GM03348 (cell line): ENCODE results near the gene ACBD7.
A peak's percentile ranks its signal among the peaks of the same experiment; 100 is the strongest.

Experiments used
- DNase-seq: peaks from one replicate; pipeline ENCODE4 v3.0.0; 2012; ENCODE audit warnings: low spot score

The ACBD7 gene

DNA sequence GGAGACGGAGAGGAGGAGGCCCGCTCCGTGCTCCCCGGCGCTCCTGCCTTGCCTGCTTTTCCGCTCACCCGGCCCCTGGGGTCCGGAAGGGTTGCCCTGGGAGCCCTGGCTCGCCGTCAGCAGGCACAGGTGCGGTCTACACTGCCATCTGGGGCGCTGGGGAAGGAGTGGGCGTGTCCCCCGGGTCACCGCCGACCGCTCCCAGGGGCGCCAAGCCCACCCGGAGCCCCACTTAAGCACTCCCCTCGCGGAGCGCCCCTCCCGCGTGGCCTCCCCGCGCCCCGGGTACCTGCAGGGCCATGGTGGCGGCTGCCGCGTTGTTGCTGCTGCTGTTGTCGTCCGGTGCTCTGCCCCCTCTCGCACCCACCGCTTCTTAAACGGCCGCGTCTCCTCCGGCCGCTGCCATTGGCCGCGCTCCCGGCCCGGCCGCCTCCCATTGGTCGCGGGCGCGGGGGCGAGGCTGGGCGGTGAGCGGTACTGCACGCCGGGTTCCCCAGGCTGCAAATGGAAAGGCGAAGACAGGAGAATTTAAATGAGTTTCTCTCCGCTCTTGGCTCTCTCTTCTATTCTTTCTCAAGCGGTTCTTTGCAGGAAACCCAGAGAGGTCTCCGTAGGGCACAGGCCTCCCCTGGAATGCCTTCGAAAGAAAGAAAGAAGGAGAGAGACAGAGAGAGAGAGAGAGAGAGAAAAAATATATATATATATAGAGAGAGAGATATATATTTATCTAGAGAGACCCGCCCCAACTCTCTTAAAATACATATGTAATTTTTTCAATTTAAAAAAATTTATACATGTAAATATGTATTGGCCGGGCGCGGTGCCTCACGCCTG, at the start of gene ACBD7:
Gene ACBD7 (minus strand): TSS at position 349 of the 834 bp plus-strand sequence. CDS start 48 bp downstream, at position 301.
- peak; percentile 97 for DNase-seq

DNA sequence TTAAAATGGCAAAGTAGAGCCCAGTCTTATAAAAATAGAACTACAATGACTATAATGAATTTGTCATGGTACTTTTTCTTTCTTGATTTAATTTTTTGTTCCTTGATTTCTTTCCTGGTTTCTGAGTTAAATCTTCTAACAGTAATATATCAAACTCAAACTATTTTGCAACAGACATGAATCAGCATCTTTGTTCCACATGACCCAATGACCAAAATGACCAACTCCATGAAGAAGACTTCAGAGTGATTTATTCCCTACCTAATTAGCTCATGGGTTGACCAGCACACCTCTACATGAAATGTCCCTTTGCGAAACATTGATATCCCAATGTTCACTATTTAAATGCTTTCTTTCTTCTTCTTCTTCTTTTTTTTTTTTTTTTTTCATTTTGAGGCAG, 49.1 kb upstream of the ACBD7 start:
- peak; percentile 18 for DNase-seq

DNA sequence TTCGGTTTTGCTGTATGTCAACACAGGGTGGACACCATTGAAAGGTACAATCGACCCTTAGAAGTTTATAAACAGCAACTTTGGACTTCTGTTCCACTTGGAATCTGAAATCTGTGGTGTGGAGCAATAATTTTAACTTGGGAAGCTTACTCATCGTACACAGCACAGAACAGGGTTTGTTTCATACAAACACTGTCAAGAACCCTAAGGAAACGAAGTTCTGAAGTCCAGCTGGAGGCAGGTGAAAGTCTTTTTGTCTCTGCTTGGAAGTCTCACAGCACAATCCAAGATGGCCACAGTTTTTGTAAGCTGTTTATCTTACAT, 48.4 kb upstream of the ACBD7 start:
- no peak for DNase-seq

DNA sequence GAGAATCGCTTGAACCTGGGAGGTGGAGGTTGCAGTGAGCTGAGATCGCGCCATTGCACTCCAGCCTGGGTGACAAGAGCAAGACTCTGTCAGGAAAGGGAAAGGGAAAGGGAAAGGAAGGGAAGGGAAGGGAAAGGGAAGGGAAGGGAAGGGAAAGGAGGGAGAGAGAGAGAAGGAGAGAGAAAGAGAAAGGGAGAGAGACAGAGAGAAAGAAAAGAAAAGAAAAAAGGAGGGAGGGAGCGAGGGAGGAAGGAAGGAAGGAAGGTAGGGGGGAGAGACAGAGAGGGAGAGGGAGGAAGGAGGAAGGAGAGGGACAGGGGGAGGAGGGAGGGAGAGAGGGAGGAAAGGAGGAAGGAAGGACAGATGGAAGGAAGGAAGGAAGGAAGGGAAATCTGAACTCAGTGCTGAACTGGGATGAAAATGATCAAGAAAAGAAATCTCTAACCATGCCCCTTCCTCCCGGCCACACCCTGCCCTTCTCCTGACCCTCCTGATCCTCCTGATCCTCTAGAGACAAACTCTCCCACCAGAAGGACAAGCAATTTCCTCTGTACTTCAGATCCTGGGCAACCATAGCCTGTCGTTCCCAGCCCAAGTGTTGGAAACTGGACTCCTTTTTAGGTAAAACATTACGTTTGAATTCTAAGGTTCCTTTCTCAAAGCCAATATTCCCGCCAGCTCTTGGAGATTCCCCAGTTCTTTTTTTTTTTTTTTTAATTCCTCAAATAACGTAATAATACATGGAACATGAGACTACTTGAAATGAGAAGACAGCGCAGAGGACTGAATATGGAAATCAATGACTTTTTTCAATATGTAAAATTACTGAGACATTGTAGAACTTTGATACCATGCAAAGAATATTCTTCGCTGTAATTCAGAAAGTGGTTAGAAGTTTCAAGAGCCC, 47.8 kb upstream of the ACBD7 start:
- DNase-seq, result no peak

DNA sequence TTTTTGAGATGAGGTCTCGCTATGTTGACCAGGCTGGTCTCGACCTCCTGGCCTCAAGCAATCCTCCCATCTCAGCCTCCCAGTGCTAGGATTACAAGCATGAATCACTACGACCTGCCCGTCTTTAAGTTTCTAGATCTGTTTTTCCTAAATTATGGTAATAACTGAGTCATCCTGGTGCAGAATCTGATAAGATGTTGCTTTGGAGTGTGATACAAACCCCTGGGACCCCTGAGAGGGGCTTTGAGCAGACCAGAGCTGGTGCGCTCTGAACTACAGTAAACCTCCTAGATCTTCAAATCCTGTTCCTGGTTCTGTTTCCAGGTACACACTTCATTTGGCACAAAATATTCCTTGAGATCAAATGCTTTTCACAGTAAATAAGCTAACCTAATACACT, 42.8 kb upstream of the ACBD7 start:
- no peak for DNase-seq

DNA sequence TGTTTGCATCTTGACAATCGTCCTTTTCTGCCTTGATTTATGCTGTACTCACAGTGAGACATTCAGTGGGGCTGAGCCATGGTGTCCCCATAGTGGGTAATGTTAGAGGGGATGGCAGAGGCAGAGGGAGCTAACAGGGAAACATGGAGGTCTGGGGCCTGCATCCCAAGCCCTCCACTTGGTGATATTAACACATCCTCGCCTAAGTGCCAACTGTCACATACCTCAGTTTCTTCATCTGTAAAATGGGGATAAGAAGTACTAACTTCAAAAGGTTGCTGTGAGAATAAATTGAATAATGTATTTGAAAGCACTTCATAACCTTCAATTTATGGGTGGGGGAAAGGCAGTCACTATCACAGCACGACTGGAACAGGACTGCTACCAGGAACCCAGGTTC, 36.3 kb upstream of the ACBD7 start:
- DNase-seq, result no peak

DNA sequence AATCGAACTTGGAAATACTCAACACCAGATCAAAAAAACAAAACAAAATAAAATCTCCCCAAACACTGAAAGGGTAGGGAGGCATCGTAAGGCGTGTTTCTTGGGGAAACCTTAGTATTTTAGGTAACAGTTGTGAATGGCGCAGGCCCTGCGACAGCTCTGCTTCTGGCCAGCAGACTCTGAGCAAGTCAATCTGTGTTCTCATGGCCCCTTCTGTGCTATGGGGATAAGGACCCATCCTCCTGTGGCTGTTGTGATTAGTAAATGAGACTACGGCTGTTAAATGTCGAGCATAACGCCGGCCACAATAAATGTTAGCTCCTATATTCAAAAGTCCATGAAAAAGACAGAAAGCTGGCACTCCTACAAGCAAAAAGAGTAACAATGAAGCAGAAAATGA, 35.6 kb upstream of the ACBD7 start:
- DNase-seq, result no peak

DNA sequence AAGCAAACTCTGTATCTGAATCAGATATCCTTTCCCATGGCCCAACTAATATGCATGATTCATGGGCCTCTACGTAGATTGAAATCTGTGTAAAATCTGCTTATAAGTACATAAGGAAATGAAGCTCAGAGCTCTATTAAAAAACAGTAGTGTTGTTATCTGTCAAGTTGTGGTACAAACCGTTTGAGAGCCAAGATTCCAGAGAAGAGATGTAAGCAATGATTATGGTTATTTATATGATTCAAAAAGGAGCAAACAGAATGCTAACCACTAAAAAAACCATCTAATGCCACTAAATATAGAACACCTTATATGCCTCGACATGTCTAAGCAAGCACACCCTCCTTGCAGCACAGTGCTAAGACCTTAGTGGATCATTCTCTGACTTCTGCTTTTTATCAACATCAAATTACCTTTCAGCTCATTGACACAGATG, 35.2 kb upstream of the ACBD7 start:
- peak; percentile 48 for DNase-seq

DNA sequence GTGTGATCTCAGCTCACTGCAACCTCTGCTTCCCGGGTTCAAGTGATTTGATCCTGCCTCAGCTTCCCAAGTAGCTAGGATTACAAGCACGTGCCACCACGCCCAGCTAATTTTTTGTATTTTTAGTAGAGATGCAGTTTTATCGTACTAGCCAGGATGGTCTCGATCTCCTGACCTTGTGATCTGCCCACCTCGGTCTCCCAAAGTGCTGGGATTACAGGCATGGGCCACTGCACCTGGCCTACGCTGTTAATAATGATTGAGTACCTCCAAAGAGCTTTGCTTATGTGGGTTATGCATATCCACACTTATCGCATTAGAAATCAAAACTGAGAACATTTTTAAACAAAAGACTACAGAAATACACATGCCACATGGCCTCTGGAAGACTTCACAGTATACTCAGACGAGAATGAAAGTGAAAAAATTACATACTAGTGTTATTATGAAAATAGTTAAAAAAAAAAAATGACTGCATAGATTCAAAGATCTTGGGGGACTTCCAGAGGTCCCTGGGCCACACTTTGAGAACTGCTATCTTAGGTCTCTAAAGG, 34.0 kb upstream of the ACBD7 start:
- no peak for DNase-seq

DNA sequence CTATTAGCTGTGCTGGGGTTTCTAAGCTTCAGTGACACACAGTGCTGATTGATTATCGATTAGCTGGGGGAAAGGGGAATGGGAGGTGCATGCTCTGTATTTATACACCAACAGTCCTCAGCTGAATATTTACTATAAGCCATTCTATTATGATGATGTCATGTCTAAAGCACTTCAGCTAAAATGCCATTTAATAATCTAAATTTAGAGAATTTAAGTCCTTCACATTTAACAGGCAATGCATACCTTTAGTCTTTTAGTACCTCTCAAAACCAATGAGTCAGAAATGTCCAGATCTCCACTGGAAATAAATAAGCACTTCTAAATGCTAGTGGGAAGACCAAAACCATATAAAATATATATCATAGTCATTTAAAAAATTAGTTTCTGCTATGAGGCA, 33.1 kb upstream of the ACBD7 start:
- DNase-seq, result peak; percentile 22

DNA sequence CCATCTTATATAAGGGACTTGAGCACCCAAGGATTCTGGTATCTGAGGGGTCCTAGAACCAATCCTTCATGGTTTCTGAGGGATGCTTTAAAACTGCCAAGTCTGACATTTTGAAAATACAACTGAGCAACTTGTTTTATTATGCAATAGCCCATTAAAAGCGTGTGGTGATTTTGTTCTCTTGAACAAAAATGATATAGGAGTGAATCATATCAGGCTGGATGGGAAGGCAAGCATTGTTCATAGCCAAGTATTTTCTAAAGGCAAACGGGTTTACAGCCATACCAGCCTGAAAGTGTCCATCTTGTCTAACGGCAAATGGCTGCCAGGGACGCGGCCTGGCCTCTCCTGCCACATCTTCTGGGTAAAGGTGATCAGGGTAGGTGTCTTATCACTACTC, 31.9 kb upstream of the ACBD7 start:
- peak; percentile 70 for DNase-seq

DNA sequence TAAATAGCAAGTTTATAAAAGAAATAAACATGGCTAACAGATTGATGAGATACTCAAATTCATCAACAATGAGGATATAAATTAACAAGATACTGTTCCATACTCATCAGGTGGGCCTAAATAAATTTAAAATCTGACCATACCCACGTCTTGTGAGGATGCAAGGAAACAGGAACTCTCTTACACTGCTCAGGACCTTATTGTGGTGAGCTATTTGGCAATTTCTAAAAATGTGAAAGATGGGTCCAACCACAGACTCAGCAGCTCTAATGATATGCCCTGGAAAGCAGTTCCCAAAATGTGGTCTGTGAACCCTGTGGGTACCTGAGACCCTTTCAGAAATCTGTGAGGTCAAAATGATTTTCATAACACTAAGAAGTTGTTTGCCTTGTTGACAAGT, 30.0 kb upstream of the ACBD7 start:
- no peak for DNase-seq

DNA sequence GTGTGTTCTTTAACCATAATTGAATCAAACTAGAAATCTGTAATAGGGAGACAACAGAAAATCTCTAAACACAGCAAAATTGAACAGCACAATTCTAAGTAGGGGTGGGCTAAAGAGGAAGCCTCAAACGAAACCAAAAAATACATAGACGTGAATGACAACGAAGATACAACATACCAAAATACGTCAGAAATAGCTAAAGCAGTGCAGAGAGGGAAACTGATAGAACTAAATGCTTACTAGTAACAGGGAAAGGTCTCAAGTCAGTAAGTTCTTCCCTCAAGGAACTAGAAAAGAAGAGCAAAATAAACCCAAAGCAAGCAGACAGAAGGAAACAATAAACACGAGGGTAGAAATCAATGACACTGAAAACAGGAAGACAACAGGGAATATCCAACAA, 27.6 kb upstream of the ACBD7 start:
- DNase-seq, result no peak

DNA sequence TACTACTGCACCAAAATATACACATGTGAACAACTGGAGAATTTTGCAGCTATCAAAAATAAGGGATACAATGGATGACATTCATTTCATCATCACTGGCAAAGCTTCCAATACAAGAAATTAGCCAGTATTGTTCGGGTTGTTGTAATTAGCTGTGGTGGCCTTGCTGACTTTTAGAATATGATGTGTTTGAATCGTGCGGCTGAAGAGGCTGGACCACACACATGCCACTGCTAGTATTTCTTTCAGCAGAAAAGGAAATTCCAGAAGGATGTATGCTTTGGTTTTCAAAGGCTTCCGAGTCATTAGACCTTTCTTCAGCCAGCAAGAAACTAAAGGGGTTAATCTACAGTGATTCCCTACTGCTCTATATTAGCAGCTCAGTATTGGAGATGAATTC, 25.2 kb upstream of the ACBD7 start:
- no peak for DNase-seq

DNA sequence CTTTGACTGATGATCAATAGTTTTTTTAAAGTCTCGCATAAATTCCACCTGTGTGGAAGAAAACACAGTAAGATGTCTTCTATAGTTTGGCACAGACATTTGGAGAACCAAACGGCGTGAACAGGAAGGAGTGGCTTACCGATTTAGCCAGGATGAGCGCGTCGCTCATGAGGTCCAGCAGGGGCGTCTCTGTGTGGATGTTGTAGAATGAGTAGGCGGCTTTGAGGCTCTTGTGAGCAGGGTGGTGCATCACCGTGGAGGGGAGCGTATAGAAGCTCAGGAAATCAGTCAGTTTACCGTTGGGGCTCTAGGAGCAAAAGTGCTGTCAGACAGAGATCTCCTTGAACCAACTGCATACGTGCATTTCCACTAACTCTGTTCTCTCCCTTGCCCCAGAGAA, 24.1 kb upstream of the ACBD7 start:
- DNase-seq, result no peak

DNA sequence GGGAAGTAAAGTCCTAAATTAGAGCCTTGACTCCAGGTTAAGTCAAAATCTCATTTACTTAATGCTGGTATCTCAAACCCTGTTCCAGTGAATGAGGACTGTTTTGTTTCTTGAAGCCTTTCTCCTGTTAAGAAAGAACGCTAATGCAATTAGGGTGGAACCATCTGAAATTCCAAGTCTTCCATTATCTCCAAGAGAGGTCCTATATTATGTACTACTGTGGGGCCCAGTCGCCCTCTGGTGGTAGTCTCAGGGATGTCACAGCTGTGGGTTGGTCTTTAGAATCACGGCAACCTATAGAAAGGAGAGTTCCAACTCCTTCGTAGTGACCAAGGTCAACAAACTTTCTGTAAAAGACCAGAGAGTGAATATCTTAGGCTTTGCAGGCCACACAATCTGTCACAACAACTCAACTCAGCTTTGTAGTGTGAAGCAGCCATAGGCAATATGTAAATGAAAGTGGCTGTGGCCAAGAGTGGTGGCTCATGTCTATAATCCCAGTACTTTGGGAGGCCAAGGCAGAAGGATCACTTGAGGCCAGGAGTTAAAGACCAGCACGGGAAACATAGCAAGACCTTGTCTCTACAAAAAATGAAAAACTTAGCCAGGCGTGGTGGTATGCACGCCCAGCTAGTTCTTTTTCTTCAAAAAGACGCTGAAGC, 17.9 kb upstream of the ACBD7 start:
- DNase-seq, result peak; percentile 72

DNA sequence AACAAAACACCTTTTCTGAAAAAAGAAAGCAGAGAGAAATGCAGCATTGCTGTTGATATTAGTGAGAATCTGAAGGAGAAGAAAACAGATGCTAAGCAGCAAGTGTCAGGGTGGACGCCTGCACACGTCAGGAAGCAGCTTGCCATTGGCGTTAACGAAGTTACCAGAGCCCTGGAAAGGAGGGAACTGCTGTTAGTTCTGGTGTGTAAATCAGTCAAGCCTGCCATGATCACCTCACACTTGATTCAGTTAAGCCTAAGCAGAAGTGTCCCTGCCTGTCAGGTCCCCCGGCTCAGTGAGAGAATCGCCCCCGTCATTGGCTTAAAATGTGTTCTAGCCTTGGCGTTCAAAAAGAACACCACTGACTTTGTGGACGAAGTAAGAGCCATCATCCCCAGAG, 14.9 kb upstream of the ACBD7 start:
- DNase-seq, result no peak

DNA sequence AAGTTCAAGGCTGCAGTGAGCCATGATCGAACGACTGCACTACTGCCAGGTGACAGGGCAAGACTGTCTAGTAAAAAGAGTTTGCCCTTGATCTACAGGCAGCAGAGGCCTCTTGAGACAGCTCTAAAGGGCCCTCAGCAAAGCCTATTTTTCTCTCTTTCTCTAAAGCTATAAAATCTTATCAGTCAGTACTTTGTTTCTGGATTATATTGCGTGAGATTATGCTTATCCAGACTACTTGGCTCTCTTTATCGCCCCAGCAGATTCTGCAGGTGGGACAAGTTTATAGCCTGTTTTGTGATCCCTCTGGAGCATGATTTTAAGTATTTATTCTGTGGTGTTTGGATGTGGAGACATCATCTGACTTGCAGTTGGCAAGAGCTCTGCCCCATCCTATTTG, 11.3 kb upstream of the ACBD7 start:
- DNase-seq, result no peak

DNA sequence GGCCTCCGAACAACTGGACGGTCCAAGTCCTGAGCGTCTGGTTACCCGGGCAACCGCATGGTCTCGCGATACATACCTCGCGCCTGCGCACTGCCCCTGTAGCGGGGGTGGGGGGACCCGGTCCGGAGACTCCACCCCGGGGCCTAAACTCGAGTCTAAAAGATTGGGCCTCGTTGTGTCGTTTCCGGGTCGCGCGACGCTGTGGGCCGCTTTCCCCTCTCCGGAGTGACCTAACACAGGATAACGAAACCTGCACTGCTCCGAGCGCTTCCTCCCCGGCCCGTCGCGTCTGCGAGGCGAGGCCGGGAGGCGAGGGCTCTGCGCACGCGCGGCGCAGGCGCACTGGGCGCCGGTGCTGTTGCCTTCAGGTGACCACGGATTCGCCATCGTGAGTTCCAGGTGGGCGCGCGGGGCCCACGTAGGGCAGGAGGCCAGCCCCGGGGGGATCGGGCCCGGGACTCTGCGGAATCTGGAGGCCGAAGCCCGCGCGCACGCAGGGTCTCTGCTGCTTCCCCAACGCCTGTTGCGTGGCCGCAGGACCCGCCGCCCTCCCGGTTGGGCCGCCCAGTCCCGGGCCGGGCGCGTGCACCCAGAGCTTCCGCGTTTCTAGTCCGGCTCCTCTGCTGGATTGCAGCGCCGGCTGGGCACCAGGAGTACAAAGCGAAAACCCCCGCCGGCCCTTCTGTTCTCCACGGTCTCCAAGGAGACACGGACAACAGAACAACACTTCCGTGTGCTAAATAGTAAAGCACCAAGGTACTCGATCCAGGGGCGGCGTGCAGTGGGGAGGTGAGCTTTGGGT, 8.6 kb upstream of the ACBD7 start, which contains the start of gene RPP38:
Gene RPP38 (plus strand): TSS at position 345 of the 802 bp plus-strand sequence. CDS start 5,960 bp downstream, outside the sequence.
- peak; percentile 100 for DNase-seq

DNA sequence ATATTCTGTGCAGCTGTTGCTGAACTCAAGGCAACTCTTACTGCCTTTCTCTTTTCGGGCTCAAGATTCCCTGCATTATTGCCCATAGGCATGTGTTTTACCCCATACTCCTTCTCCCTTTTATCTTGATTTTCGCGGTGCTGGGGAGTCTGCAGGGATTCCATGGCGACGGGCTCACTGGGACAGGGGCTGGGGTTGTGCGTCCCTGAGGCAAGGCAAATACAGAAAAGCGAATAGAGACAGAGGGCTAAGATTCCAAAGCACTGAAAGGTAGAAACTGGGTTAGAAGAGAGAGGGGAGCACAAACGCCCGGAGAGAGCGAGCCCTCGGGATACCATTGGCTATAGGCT, 8.1 kb upstream of the ACBD7 start:
- DNase-seq, result no peak

DNA sequence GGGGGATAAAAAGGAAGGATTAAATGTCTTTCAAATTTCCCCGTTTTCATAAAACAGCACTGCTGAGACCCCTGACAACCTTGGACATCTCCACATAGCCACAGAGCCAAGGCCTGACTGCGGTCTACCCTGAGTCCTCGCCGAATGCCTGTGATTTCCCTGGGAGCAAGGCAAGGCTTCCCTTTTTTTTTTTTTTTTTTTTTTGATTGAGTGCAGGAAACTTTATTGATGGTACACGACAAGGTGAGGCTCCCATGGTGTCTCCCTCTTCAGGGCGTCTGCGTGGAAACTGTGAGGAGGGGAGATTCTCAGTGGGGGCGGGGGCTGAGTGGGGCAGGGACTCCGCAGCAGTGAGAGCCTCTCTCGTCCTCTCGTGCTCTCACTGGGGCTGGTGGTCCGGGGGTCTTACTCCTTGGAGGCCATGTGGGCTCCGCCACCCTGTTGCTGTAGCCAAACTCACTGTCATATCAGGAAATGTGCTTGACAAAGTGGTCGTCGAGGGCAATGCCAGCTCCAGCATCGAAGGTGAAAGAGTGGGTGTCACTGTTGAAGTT, 4.4 kb upstream of the ACBD7 start:
- no peak for DNase-seq
